GM20000 (cell line): ENCODE data around the gene ACAN.

Experiments used
- DNase-seq: peaks from one replicate; pipeline ENCODE4 v3.0.0; 2012; ENCODE audit warnings: low spot score
- TF ChIP-seq, protein P1 (sequence below): IDR thresholded peaks from 2 replicates; pipeline ENCODE4 v1.5.1; 2012; ENCODE audit warnings: mild to moderate bottlenecking, control low read depth; ENCODE audit errors: extremely low read depth, missing control alignments

Gene ACAN

DNA sequence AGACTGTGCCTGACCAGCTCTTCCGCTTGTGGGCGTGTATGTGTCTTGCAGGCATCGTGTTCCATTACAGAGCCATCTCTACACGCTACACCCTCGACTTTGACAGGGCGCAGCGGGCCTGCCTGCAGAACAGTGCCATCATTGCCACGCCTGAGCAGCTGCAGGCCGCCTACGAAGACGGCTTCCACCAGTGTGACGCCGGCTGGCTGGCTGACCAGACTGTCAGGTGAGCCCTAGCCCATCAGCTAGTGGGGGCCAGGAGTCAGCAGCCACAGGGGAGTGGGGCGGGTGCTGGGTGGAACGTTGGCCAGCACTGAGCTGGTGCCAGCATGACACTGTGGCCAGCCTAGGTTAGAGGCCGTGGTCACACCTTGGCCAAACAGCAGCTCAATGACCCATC lies 36.7 kb downstream of the ACAN start:
- TF ChIP-seq, protein P1, sequence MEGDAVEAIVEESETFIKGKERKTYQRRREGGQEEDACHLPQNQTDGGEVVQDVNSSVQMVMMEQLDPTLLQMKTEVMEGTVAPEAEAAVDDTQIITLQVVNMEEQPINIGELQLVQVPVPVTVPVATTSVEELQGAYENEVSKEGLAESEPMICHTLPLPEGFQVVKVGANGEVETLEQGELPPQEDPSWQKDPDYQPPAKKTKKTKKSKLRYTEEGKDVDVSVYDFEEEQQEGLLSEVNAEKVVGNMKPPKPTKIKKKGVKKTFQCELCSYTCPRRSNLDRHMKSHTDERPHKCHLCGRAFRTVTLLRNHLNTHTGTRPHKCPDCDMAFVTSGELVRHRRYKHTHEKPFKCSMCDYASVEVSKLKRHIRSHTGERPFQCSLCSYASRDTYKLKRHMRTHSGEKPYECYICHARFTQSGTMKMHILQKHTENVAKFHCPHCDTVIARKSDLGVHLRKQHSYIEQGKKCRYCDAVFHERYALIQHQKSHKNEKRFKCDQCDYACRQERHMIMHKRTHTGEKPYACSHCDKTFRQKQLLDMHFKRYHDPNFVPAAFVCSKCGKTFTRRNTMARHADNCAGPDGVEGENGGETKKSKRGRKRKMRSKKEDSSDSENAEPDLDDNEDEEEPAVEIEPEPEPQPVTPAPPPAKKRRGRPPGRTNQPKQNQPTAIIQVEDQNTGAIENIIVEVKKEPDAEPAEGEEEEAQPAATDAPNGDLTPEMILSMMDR: no peak
- DNase-seq: no peak

DNA sequence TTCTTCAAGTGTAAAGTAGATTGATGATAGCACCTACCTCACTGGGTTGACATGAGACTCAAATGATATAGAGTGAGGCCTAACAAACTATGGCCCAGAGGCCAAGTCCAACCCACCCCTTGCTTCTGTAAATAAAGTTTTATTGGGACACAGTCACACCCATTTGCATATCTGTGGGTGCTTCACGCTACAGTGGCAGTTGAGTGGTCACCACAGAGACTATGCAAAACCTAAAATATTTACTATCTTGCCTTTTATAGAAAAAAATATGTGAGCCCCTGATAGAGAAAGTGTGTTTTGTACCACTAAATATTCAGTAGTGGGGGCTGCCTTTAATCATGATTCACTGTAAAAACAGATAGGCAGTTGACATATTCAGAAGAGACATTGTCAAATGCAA lies 38.0 kb downstream of the ACAN start:
- TF ChIP-seq, protein P1: no peak
- DNase-seq: no peak

DNA sequence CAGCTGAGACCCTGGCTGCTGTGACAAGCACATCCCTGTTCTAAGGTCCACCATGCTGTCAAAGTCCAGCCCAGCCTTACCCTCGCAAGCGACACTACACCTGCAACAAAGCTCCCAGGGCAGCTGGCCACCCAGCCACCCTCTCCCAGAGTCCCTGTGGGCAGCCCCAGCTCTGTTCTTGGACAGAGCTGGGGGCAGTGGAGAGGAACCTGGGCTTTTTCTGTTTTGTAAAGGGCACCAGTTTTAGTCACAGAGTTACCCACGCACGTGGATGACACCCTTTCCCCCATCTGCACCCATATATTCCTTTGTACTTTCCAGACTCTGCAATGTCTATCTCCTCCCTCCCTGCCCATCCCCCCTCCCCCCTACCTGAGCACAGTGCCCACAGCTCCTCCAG lies 38.9 kb downstream of the ACAN start:
- TF ChIP-seq, protein P1: no peak
- no peak for DNase-seq

DNA sequence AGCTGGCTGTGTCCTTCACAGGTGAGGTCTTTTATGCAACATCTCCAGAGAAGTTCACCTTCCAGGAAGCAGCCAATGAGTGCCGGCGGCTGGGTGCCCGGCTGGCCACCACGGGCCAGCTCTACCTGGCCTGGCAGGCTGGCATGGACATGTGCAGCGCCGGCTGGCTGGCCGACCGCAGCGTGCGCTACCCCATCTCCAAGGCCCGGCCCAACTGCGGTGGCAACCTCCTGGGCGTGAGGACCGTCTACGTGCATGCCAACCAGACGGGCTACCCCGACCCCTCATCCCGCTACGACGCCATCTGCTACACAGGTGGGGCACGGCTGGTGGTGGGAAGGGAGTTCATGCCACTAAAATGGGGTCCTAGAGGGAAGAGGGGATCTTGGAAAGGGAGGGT lies 40.1 kb downstream of the ACAN start:
- no peak for DNase-seq
- TF ChIP-seq, protein P1: no peak

DNA sequence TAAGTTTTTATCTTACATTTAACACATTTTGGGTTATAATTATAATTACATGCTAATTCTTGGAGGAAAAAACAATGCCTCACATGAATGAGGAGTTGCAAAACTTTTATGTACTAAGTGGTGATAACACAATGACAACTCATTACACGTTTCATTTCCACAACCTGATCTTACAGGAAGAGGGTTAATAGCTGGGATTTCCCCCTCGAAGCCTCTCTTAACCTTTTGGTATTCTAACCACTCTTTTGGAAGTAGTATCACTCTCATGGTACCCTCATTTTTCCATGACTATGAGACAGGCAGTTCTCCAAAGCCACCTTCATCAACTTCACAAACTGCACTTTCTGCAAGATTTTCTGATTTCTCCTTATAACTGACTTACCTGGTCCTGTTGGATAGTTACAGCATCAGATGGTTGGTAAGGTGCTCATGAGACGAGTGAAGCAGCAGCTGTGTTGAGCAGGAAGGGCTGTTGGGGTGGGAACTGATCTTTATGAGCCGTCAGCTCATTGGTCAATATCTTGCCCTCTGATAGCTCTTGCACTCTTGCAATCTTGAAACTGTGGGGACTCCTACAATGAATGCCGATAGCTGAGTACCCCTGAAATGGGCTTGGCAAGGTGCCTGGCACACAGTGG lies 41.6 kb downstream of the ACAN start:
- TF ChIP-seq, protein P1: no peak
- peak; percentile 44 for DNase-seq

DNA sequence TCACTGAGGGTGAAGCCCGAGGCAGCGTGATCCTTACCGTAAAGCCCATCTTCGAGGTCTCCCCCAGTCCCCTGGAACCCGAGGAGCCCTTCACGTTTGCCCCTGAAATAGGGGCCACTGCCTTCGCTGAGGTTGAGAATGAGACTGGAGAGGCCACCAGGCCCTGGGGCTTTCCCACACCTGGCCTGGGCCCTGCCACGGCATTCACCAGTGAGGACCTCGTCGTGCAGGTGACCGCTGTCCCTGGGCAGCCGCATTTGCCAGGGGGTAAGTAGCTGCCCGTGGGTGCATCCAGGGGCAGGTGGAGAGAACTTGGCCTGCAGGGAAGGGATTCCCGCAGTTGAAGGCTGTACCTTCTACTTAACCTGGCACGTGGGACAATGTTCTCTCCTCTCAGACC lies 42.4 kb downstream of the ACAN start:
- DNase-seq: no peak
- TF ChIP-seq, protein P1: no peak

DNA sequence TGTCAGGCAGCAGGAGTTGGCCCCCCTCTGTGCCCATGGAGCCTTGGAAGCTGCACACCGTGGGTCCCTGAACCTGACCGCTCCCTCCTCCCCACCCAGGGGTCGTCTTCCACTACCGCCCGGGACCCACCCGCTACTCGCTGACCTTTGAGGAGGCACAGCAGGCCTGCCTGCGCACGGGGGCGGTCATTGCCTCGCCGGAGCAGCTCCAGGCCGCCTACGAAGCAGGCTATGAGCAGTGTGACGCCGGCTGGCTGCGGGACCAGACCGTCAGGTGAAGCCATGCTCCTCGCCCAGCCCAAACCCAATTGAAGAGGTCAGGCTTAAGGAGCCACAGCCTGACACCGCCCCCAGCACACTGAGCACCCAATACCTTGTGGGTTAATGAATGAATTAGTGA lies 43.9 kb downstream of the ACAN start:
- no peak for DNase-seq
- TF ChIP-seq, protein P1: no peak
